GM19328 (cell line): ENCODE results near the gene KATNB1.
"Not testable (repeated sequence)": the region's sequence is repeated elsewhere in the genome, so short reads cannot be mapped to it uniquely, and the experiment has no call there.

Source experiments
- ATAC-seq: cut with Tn5 transposase; IDR thresholded peaks from one replicate; pipeline ENCODE4 v1.9.1; 2021; ENCODE audit warnings: mild to moderate bottlenecking, moderate library complexity; ENCODE audit not compliant: unreplicated experiment

The KATNB1 gene

DNA sequence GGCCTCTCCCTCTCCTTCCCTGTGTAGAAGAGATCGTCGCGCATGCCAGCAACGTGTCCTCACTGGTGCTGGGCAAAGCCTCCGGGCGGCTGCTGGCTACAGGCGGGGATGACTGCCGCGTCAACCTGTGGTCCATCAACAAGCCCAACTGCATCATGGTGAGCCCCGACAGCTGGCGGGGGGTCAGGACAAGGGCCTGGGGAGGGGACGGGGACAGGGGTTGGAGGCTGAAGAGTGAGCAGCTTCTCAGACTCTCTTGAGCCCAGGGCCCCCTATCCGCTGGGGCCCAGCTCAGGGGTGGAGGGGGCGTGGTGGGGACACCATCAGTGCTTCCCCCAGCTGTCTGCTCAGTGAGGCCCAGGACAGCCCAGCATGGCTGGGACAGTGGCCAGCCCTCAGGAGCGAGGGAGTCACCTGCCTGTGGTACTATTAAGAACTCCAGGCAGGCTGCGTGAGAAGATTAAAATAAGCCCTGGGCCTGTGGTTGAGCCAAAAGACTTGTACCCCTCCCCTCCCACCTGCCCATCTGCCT lies 6.2 kb downstream of the KATNB1 start:
- ATAC-seq, result no peak

DNA sequence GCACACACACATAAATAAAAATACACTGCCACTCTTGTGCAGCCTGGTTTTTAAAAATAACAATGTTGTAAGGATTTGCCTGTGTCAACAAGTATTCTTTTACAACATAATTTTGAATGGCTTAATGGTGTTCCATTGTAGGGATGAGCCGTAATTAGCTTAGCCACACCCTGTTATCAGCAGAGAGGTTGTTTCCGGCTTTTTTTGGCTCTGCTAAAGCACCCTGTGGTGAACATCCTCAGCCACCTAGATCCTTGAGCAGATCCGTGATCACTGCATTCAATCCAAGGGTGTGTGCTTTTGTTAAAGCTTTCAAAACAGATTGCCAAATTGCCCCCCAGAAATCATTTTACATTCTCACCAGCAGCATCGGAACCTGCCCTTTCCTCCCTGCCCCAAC lies 7.0 kb downstream of the KATNB1 start:
- no peak for ATAC-seq

DNA sequence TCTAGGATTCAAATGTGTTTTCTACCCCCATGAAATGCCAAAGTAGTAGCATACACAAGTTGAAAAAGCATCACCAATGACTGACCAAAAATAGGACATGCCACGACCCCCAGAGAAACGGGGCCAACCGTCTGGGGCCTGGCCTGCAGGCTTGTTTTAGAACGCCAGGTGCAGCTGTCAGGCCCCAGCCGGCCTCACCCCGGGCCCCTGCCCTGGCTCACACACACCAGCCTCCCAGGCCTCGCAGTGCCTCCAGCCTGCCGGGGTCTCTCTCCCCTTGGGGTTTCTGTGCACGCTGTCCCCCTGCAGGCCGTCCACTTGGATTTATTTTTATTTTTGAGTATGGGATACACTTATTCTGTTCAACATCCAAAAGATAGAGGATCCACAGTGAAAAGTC lies 7.9 kb downstream of the KATNB1 start:
- ATAC-seq, result no peak

DNA sequence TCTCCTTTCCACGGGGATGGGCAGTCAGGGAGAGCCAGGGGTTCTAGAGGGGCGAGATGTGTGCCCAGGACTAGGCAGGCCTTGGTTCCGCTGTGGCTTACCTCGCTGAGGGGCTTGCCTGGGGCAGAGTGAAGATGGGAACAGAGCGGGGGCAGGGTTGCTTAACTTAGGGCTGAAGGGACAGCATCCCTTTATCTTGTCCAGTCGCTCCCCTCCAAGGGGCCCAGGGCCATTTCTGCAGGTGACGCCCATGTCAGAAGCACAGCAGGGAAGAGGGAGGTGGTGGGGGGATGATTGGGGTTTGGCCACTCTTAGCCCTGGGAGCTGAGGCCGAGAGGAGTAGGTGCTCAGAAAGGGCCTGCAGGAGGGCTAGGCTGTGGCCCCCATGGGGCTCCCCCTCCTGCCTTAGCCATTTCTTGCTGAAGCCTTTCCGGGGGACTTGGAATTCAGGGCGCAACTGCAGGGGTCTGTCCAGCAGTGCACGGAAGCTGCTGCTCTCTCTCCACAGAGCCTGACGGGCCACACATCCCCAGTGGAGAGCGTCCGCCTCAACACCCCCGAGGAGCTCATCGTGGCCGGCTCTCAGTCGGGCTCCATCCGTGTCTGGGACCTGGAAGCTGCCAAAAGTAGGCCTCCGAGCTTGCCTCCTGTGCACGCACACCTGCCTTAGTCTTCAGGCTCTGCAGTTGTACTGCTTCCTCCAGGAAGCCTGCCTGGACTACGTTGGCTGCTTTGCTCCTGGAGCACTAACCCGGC lies 8.5 kb downstream of the KATNB1 start:
- no peak for ATAC-seq

GRCh38 chr16:57744642-57744903 lies 9.0 kb downstream of the KATNB1 start:
- ATAC-seq, result no peak

- ATAC-seq, result no peak
Measured at GRCh38 chr16:57745768-57746167, 10.2 kb downstream of the KATNB1 start.

GRCh38 chr16:57746316-57746715 lies 10.7 kb downstream of the KATNB1 start:
- ATAC-seq, result not testable (repeated sequence)

GRCh38 chr16:57747091-57747490 lies 11.5 kb downstream of the KATNB1 start:
- no peak for ATAC-seq

DNA sequence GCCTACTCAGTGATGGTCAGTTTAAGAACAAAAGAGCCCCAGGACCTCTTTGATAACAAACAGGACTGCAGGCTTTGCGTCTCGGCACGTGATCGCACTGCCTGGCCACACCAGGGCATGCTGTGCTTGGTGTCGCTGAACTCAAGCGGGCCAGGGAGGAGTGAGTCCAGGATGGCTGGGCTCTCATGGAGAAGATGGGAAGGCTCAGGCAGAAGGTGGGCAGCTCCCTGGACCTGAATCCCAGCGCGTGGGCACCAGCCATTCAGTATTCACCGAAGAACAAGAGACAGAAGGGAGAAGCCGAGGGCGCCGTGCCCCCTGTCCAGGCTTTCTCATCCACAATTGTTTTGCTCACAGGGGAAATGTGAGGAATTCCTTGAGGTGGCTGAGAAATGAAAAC lies 11.9 kb downstream of the KATNB1 start:
- no peak for ATAC-seq

- no peak for ATAC-seq
Measured at GRCh38 chr16:57747996-57748395, 12.4 kb downstream of the KATNB1 start.

- no peak for ATAC-seq
Measured at GRCh38 chr16:57748596-57748995, 13.0 kb downstream of the KATNB1 start.

- no peak for ATAC-seq
Measured at GRCh38 chr16:57749101-57749692, 13.6 kb downstream of the KATNB1 start.

DNA sequence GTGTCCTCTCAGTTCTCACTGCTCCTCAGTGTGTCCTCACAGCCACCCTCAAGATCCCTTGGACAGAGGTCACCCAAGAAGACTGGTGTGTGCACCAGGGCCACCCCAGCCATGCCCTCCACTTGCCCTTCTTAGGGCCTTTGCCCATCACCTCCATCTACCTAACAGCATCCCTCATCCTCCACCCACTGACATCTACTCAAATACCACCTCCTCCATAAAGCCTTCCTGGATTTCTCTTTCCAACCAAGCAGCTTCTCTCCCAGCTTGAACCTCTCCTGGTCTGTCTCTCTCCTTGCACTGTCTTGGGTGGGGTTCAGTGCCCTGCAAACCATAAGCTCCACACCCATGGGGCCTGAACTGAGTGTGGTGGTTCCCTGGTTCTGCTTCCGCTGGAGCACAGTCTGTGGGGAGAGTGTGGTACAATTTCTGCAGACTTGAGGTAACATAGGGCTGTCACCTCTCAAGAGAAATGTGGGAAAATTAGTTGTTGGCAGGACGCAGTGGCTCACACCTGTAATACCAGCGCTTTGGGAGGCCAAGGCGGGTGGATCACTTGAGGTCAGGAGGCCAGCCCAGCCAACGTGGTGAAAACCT lies 14.4 kb downstream of the KATNB1 start:
- no peak for ATAC-seq

DNA sequence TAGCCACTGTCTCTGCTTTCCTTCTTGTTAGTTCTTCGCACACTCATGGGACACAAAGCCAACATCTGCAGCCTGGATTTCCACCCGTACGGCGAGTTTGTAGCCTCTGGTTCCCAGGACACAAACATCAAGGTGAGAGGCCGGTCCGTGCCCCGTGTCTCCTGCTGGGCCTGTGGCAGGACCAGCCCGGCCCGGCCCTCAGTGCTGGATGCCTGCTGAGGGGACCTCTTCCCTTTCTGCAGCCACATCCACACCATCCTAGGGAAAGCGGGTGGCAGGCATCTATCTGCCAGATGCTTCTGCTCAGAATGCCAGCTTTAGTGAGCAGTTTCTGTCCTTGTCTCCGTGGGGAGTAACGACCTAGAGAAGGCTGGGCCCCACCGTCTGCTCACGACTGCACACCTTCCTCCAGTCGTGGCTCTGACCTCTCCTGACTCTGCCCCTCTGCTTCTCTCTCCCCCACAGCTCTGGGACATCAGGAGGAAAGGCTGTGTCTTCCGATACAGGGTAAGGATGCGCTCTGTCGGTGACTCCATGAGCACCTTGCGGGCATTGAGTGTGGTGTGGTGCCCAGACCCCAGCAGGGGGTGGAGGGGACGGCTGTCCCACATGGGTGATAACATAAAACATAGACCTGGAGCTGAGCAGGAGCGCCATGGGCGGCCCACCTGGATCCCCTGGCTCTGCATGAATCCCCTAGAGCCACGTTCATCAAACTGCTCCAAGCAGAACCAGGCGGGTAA lies 15.4 kb downstream of the KATNB1 start:
- ATAC-seq, result no peak

- ATAC-seq, result no peak
Measured at GRCh38 chr16:57751539-57752202, 16.1 kb downstream of the KATNB1 start.

DNA sequence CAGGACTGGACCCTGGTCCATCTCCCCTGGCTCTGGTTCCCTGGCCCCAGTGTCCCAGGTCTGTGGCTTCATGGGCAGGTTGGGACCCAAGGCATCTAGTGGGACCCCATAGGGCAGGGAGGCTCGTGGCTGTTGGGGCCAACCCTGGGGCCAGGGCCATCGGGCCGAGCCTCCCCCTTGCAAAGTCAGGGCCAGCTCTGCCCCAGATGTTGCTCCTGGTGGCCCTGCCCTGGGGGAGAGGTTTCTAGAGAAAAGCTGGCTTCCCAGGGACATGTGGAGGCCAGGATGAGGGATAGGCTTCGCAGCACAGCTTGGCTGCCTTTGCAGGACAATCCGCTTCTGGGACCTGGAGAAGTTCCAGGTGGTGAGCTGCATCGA lies 16.6 kb downstream of the KATNB1 start:
- ATAC-seq, result no peak

GRCh38 chr16:57752581-57753447 lies 17.2 kb downstream of the KATNB1 start:
- no peak for ATAC-seq

DNA sequence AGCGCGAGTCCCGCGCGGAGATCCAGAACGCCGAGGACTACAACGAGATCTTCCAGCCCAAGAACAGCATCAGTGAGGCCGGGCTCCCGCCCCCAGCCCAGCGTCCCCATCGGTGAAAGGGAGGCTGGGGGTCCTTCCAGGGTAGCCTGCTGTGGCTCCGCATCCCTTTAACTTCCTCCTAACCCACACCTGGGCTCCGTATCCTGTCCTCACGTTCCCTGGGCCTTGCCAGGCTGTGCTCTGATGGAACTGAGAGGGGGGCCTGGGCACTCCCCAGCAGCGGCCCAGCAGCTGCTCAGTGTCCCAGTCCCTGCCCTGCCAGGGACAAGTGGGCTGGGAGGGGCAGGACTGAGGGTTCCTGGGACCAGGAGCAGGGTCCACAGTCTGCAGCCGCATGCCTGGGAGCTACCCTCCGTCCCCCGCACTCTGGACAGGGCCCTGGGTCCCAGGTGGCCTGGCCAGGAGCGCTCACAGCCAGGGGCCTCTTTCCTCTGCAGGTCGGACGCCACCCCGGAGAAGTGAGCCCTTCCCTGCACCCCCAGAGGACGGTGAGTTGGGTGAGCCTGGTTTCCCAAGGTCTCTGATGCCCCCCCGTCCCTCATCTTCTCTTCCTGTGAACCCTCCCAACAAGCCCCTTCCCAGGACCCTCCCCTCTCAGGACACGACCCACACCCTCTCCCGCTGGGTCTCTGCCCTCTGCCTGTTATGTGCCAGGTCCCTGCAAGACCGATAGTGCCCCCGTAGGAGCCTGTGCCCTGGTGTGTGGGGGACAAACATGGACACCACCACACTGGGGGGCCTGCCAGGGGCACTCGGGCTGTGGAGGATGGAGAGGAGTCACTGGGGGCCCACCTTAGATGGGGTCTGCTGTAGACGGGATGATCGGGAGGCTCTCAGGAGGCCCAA lies 18.1 kb downstream of the KATNB1 start:
- ATAC-seq, result no peak

DNA sequence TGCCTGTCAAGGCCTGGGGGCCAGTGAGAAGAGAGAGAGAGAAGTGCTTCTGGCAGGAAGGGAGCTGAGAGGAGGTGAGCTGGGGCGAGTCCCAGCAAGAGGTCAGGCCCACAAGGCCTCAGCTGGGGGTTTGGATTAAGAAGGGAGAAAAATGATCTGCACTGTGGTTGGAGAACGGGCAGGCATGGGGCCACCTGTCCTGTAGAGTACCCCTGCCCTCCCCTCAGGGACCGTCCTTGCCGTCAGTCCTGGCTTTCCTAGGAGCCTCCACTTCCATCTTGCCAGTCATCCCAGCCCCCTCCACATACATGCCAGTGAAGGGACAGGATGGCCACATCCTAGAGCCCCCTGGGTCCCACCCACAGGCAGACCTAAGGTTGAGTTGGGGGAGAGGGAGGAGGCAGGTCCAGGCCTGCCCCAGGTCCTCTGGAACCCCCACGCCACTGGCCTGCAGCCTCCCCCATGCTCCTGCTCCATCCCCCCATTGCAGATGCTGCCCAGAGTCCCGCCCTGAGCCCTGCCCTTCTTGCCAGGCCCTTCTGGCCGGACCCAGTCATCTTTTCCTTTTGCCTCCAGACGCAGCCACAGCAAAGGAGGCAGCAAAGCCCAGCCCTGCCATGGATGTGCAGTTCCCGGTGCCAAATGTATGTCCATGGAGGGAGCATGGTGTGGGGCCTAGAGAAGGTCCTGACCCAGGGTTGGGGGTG lies 18.9 kb downstream of the KATNB1 start:
- ATAC-seq, result no peak
